RKO (cell line): ENCODE measurements around the gene DTX1.
"Not testable (repeated sequence)": the region's sequence is repeated elsewhere in the genome, so short reads cannot be mapped to it uniquely, and the experiment has no call there.

ENCODE experiments used
- DNase-seq: peaks from one replicate; pipeline ENCODE4 v3.0.0-alpha.2; 2016; ENCODE audit warnings: low spot score

Gene DTX1

DNA sequence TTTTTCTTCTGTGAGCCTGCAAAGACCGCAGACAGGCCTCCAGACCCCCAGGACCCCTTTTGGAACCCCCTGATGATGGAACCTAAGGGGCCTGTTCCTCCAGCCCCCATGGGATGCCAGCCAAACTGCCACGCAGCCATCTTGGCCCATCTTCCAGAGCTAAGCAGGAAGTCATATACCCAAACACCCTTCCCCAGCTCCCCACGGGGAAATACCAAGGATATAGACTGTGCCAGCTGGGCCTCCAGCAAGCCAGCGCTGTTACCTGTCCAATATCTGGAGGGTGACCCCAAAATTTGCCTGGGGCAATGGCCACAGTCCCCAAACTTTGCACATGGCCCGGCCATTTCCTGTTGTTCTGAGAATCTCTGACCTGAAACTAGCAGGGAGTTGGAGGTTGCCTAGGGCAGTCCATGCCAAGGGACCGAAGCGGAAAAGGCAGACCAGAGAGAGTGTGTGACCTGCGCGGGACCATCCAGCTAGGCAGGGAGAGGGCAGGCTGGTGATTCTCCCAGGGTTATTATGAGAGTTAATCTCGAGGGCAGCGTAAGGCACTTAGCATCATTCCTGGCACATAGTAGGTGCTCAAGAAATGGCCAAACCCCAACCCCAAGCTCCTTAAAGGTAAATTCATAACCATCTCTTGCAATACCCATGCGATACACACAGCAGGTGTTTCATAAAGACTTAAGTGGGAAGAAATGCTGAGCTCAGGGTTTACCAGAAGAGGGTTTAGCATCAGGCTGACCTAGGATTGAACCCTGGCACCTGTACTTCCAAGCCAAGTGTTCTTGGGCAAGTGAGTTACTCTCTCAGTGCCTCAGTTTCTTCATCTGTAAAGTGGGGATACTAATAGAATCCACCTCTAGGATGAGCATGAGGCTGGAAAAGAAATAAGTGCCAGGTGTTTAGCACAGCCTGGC lies 81.6 kb downstream of the DTX1 start:
- no peak for DNase-seq

DNA sequence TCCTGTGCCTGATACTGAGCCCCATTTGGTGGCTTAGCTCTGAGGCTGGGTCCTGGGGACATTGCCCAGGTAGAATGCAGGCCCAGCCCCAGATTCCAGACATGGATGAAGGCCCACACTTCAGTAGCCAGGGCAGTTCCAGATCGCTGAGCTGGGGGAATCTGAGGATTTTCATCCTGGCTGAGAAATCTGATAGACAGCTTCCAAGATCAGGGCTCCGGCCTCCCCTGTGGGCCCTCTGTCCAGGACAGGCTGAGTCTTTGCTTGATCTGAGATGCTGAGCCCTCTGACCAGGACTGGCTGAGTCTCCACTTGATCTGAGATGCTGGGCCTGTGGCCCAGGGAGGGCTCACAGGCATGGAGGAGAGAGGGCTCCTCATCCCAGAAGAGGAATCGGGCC lies 82.3 kb downstream of the DTX1 start:
- no peak for DNase-seq

DNA sequence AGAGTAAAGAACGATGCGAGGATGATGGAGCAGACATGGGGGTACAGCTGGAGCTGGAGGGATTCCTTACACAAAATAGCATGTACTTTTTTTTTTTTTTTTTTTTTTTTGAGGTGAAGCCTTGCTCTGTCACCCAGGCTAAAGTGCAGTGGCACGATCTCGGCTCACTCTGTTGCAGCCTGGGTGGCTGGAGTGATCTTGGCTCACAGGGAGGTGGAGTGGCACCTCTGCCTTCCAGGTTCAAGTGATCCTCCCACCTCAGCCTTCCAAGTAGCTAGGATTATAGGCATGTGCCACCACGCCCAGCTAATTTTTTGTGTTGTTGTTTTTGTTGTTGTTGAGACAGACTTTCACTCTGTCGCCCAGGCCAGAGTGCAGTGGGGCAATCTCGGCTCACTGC lies 84.2 kb downstream of the DTX1 start:
- DNase-seq = no peak

DNA sequence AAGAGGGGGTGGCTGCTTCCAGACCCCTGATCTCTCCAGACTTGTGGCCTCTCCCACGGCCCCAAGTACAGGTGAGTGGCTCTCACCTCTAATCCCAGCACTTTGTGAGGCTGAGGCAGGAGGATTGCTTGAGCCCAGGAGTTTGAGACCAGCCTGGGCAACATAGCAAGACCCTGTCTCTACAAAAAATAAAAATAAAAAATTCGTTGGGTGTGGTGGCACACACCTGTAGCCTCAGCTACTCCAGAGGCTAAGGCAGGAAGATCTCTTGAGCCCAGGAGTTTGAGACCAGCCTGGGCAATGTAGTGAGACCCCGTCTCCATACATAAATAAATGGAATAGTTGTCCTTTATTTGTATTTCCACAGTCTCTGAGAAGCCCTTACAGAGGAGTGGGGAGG lies 85.2 kb downstream of the DTX1 start:
- DNase-seq = not testable (repeated sequence)

DNA sequence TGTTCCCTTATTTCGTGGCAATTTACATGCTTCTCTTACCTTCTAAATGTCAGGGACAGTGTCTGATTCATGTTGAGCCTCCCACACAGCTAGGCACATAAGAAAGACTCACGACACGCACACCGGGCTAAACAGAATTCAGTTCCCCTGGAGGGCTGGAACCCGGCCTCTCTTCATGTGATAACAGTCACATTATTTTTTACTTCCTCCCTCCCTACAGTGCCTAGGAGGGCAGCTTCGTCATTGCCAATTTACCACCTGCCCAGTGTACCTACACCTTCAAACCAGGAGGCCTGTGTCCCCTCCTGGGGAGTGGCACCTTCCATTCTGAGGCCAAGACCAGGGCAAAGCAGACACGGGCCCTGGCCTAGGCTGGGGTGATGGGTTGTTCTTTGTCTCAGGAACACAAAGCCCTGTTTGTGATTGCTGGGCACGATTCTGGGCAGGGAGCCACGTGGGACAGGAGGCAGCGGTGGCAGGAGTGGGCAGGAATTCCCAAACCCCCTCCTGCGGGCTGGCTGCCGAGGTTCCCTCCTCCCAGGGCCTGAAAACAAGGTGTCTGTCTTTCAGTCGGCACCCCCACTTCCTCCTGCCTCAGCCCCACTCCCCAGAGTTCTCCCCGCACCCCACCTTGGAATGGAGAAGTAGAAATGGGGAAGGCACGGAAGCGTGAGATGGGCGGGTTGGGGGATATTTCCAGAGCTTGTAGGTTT lies 85.8 kb downstream of the DTX1 start:
- DNase-seq = no peak

DNA sequence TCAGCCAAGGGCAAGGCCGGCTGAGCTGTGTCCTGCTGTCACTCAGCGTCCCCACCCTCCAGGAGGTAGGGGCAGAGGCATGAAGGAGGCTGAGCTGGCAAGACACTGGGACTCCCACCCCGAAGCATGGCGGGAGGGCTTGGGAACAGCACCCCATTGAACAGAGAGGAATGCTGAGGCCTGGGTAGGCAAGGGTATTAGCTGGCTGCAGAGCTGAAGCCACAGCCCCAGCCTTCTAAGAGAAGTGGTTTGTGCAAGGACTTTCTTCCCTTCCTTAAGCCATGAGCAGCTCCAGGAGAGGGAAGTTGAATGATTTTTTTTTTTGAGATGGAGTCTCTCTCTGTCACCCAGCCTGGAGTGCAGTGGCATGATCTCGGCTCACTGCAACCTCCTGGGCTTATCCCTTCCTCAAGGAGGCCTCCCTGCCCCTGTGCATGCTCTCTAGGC lies 86.4 kb downstream of the DTX1 start:
- DNase-seq = no peak

DNA sequence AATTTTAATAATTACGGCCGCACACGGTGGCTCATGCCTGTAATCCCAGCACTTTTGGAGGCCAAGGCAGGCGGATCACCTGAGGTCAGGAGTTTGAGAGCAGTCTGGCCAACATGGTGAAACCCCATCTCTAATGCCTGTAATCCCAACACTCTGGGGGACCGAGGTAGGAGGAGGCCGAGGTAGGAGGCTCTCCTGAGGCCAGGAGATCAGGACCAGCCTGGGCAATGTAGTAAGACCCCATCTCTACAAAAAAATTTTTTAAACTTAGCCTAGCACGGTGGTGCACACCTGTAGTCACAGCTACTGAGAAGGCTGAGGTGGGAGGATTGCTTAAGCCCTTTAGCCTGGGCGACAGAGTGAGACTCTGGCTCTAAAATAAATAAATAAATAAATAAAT lies 87.4 kb downstream of the DTX1 start:
- DNase-seq = no peak

DNA sequence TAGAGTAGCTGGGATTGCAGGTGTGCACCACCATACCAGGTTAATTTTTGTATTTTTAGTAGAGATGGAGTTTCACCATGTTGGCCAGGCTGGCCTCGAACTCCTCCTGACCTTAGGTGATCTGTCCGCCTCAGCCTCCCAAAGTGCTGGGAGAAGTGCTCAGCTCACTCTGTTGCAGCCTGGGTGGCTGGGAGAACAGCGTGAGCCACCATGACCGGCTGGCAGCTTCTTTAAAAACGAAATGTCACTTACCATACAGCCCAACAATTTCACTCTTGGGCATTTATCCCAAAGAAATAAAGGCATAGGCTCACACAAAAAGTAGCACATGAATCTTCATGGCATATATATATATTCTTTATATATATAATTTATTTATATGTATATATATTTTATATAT lies 88.3 kb downstream of the DTX1 start:
- no peak for DNase-seq

DNA sequence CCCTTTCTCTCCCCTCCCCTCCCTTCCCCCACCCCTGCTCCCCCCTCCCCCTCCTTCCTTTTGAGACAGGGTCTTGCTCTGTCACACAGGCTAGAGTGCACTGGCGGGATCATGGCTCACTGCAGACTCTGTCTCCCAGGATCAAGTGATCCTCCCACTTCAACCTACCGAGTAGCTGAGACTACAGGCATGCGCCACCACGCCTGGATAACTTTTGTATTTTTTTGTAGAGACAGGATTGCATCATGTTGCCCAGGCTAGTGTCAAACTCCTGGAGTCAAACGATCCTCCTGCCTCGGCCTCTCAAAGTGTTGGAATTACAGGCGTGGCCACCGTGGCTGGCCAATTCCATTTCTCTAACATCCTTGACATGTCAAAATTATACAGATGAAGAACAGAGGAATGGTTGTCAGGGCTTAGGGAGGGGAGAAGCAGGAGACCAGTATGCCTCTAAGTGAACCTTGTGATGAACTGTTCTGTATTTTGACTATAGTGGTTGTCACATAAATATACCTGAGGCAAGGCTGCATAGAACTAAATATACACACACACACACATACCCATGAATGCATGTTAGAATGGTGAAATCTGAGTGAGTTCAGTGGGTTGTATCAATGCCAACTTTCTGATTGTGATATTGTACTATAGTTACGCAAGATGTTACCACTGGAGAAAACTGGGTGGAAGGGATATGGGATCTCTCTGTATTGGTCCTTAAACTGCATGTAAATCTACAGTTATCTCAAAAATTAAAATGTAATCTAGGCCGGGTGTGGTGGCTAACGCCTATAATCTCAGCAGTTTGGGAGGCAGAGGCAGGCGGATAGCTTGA lies 89.4 kb downstream of the DTX1 start:
- DNase-seq = no peak

DNA sequence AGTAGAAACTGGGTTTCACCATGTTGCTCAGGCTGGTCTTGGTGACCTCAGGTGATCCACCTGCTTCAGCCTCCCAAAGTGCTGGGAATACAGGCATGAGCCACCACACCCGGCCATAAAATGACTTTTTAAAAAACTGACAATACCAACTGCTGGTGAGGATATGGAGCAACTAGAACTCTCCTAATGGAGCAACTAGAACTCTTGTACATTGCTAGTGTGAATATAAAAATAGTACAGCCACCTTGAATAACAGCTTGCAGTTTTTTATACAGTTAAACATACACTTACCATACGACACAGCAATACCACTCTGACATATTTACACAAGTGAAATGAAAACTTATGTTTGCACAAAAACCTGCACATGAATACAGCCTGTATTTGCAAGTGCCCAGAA lies 90.5 kb downstream of the DTX1 start:
- DNase-seq = no peak
